DMS53 treated with DMSO at 0.1 percent for 48 hours (cell line): ENCODE data around the gene HOXA5.

Experiments
- DNase-seq: peaks from one replicate; lab custom pipeline; 2025; ENCODE audit not compliant: unreplicated experiment; lab: John Stamatoyannopoulos, UW

Gene HOXA5

DNA sequence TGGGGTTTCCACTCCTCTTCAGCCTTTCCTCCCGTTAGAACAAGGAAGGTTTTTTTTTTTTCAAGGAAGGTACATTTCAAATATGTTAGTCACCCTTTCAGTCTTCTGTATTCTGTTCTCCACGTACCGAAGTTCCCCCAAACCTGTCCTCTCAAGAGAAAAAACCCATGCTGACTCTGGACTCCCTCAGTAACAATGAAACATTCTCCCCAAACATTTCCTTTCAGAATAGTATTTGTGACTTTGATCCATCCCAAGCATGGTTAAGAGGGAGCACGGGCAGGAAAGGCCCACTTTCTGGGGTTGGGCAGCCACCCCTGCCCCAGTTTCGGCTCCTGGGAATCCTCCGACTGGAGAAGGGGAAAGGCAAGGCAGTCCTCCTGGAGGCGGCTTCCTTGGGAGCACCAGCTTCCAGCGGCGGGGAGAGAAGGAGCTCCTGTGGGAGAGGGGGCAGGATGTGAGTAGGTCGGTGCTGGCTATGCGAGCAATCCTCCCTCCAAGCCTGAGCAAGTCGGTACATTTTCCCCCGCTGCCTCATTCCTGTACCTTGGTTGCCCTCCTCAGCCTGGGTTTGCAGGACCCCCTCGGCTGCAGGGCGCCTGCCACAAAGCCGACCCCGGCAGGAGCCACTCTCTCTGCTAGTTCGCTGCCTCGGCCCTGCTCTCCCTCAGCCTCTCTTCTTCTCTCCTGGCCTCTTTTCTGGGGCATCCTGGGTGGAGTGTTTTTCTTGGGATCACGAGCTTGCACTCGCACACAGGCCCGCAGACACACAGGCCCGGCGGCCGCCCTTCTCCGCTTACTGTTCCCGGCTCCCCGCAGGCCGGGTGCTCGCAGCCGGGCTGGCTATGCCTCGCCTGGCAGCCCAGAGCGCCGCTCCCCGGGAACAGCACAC, 45.5 kb downstream of the HOXA5 start:
- DNase-seq, result no peak

DNA sequence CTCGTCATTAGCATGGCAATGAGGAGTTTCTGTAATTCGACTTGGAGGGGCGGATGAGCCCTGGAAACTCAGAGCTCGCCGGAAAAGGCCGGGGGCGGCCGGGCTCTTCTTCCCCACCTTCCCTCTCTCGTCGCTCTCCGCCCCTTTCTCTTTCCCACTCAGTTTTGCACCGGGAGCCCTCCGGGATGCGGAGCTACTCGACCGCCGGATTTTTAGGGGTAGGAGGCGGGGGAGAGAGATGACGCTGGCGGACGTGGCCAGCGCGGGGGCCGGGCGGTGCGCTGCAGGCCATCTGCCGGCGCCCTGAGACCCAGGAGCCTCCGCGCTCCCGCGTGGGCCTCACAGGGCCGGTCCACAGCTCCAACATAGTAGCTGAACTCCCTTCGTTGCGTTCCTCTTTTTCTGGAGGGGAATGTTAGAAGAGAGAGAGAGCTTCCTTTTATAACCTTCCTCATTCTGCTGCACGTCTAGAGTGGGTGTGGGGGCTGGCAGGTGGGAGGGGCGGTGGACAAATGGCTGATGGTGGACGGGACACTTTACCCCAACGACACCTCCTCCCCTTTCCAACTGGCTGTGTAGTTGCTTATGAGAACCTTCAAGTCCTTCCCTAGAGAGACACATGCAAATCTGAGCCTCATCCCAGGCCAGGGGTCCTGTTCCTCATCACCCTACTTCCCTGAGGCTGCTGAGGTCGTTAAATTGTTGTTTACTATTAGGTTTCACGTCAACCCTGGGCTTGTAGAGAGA, 46.5 kb downstream of the HOXA5 start:
- DNase-seq, result no peak

DNA sequence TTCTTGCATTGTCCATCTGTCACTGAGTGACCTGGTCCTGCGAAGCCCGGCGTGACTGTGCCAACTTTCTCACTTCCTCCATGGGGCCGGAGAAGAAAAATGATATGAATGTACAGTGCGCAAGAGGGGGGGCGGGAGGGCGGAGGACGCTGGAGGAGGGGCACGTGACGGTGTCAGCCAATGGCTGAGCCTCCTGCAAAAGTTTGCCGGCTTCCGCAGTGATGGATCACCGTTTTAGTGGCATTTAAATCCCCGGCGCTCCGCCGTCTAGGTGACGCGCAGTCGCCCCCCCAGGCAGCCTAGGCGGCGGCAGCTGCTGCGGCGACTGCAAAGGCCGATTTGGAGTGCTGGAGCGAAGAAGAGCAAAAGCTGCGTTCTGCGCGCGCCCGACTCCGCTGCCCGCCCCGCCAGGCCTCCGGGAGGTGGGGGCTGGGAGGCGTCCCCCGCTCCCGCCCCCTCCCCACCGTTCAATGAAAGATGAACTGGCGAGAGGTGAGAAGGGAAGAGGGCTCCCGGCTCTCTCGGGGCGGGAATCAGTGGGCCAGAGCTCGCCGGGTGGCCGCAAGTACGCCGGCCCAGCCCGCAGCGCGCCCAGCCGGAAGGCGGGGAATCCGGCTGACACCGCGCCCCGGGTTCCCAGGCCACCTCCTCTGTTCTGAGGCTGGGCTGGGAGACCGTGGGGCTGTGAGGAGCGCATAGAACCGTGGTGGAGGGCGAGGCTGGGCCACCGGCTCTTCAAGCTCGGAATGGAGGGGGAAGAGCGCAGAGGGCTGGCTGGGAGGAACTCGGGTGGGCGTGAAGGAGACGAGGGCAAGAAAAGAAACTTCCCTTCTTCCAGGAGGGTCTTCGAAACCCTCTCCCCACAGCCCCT, 47.3 kb downstream of the HOXA5 start, which contains the start of gene HOXA1:
HOXA1 (minus strand) TSS at position 104 of the 871 bp plus-strand sequence; CDS start at position 16, 88 bp downstream.
- peak; percentile 98 for DNase-seq

DNA sequence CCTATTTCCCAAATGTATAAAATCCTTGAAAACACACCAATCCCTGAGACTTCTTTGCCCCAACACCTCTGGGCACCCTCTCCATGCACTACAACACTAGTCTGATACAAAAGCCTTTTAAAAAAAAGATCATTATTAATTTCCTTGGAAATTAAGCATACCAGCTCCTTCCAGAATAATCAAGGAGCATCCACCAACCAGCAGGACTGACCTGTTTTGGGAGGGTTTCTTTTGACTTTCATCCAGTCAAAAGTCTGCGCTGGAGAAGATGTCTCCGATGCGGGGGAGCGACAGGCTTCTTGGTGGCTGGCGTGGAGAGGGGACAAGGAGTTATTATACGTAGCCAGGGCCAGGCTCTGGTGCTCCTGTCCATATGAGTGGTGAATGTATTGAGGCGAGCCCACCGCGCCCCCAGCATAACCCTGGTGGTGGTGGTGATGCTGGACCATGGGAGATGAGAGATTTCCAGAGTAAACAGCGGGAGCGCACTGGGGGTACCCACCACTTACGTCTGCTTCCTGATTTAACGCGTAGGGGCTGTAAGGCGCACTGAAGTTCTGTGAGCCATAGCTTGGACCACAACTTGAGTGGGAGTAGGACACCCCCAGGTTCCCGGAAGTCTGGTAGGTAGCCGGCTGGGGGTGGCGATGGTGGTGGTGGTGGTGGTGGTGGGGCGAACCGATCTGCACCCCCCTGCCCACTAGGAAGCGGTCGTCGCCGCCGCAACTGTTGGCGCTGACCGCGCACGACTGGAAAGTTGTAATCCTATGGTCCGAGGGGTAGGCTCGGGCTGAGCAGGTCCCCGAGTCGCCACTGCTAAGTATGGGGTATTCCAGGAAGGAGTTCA, 48.2 kb downstream of the HOXA5 start:
- no peak for DNase-seq

DNA sequence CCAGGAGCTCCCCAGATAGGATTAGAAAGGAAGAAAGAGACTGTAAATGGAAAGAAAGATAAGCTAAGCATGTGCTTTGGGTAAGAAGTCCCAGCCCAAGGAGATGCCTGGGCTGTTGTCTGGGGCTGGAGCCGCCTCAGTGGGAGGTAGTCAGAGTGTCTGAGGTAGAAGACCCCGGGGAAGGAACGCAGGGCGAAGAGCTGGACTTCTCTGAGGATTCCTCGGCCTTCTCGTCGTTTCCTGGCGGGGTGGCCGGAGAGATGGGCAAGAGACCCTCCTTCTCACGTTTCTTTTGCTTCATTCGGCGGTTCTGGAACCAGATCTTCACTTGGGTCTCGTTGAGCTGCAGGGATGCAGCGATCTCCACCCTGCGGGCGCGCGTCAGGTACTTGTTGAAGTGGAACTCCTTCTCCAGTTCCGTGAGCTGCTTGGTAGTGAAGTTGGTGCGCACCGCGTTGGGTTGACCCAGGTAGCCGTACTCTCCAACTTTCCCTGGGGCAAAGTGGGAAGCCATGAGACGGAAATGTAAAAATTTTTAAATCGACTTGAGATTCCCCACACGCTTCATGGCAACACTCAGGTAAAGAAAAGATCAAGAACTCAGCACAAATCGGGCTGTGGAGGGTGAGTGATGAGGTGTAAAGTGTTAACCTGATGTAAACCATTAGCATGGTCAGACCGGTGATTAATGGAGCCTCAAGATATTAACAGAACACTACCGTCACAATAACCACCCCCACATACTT, 49.0 kb downstream of the HOXA5 start:
- DNase-seq, result no peak

DNA sequence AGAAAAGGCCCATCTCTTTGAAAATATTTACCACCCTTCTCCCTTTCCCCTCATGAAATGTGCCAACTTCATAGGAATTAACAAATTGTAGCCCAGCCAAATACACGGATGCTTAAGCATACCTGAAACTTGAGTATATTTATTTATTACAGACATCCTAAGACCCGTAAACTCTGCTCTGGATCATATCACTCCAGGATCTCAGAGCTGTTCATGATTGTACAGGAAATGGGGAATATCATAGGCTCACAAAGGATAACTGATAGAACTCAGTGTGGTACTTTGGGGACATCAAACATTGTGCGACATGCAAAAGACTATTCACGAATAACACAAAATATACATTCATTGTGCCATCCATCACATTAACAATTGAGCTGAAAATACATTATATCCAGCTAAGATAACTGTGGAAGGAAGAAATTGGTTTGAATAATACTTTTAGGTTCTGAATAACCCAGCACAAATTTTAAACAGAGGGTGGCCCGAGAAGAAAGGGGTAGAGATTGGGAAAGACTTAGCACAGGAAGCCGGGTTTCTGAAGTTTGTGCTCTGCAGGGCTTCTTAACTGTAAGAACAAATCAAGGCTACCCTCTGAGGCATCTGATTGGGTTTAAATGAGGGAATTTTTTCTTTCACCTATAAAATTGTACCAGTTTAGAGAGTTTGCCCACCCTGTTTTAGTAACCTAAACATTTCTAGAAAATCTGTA, 50.1 kb downstream of the HOXA5 start:
- no peak for DNase-seq

DNA sequence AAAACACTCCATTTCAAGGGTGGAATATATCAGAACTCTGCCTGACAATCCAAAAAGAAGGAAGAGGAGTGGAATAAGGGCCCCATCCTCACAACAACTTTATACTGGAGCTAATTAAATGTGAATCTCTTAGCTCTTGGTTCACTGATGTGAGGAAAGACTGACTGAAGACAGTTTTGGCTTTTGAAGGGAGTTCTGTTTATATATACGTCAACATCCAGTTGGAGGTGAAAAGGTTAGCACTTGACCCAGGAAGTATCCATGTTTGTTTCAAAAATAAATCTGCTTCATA, 50.7 kb downstream of the HOXA5 start:
- DNase-seq, result no peak

DNA sequence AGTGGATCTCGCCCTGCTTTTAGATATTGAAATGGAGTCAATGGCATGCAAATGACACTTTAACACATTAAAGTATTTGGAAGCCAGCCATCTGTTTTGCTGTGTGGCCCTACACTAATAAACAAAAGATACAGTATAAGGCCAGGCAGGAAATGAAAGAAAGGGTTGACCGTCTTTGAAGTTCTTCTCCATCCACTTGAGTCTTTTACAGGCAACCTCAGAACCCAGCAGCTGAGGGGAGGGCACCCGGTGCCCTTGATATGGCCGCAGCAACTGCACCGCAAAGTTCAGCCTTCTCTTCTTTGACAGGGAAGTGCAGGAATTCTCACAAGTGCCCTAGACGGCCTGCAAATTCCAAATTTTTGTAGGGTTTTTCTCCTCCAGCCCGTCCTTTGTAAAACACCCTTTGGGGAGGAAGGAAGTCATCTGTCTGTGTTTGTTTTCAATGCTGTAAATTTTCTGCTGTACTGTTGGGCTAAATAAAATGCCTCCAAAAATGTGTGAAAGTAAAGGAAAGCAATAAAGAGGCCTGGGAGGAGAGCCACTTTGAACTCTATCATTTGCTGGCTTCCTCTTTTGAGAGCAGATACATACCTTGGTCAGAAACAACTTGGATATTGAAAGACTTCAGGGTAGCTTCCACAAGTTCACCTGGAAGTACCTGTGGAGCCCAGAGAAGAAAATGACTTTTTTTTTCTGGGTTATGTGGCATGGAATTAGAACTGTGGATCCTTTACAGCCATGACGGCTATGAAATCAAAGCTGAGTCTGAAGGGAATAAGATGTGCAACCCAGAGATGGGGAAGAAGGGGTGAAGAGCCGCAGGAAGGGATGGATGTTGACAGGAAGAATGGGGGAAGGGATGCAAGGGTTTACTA, 51.3 kb downstream of the HOXA5 start:
- DNase-seq, result no peak

DNA sequence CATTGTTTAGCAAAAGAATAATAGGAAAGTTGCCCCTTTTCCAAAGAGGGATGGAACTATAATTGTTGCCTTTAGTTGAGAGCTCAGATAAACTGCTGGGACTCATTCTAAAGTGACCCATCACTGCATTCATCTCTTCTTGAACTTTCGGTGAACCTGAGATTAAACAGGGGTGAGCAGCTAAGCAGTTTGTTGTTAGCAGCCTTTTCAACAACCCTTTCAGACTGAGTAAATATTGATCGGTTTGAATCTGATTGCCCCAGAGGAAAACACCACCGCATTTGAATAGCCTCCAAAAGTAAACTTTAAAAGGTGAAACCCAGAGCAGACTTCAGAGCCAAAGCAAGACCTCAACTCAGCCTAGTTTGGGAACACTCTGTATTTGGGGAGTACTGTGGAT, 52.4 kb downstream of the HOXA5 start:
- peak; percentile 94 for DNase-seq
